Muscle of leg (tissue), 16 donors: ENCODE results near the gene GP5. TPM values are rescaled to one million over a fixed set of nuclear protein-coding genes. Genes with fewer than 3 reads are reported as not detected.

ENCODE experiments used
- DNase-seq: peaks from one replicate; pipeline ENCODE4 v3.0.0; 2013
- H3K27ac ChIP-seq: one replicate; pipeline ENCODE4 v1.5.1; 2013; ENCODE audit warnings: mild to moderate bottlenecking, low read length, control low read depth
- H3K27me3 ChIP-seq: one replicate; pipeline ENCODE4 v1.6.1; 2013; ENCODE audit warnings: low read length; ENCODE audit not compliant: control insufficient read depth, insufficient read depth
- H3K36me3 ChIP-seq: one replicate; pipeline ENCODE4 v1.6.1; 2013; ENCODE audit warnings: low read length; ENCODE audit not compliant: control insufficient read depth, insufficient read depth
- H3K4me1 ChIP-seq: one replicate; pipeline ENCODE4 v1.6.1; 2013; ENCODE audit warnings: low read length; ENCODE audit not compliant: control insufficient read depth, insufficient read depth
- H3K4me3 ChIP-seq: one replicate; pipeline ENCODE4 v1.5.1; 2013; ENCODE audit warnings: low read length, control low read depth
- H3K9me3 ChIP-seq: replicated peaks from 2 replicates; pipeline ENCODE4 v1.6.1; 2013; ENCODE audit warnings: low read depth, low read length; ENCODE audit not compliant: control insufficient read depth
- WGBS: methylation state at CpG from one replicate; pipeline ENCODE4 v1.1.5; 2013; ENCODE audit warnings: missing lambda C conversion rate; ENCODE audit not compliant: insufficient coverage; 5-methylcytosine and 5-hydroxymethylcytosine counted together
- long read RNA-seq, 11 donors: transcript quantifications; one replicate each; lab custom pipeline, GENCODE V29; 2026
- polyA plus RNA-seq, 8 donors: library from polyadenylated mRNA; unstranded; fragments of 120-200 nt; gene quantifications; one replicate each; pipeline versions ENCODE4 v1.2.1 to v1.2.3, GENCODE V29; 2013; ENCODE audit warnings: inconsistent platforms in 1 of 8, low replicate concordance in 1 of 8; ENCODE audit not compliant: insufficient read length in 8 of 8, insufficient read depth in 1 of 8
- total RNA-seq: library from RNA; stranded (reverse); fragments of 120-200 nt; gene quantifications from one replicate; pipeline ENCODE4 v1.2.4, GENCODE V29; 2013

The GP5 gene, protein sequence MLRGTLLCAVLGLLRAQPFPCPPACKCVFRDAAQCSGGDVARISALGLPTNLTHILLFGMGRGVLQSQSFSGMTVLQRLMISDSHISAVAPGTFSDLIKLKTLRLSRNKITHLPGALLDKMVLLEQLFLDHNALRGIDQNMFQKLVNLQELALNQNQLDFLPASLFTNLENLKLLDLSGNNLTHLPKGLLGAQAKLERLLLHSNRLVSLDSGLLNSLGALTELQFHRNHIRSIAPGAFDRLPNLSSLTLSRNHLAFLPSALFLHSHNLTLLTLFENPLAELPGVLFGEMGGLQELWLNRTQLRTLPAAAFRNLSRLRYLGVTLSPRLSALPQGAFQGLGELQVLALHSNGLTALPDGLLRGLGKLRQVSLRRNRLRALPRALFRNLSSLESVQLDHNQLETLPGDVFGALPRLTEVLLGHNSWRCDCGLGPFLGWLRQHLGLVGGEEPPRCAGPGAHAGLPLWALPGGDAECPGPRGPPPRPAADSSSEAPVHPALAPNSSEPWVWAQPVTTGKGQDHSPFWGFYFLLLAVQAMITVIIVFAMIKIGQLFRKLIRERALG
- total RNA-seq (0.35 TPM), polyA plus RNA-seq (under 1 TPM; 0.07 to 0.52 (median 0.24) TPM)
- long read RNA-seq, donor 1 = 0 reads
- long read RNA-seq, donor 2 = 0 reads
- long read RNA-seq, donor 3 = 0 reads
- long read RNA-seq, donor 4 = 0 reads
- long read RNA-seq, donor 5 = 0 reads
- long read RNA-seq, donor 6, partial matches to known transcripts = 0 of 1 reads
- long read RNA-seq, donor 6, other reads (novel, unspliced or antisense) = 0 of 1 reads
- long read RNA-seq, donor 7 = 0 reads
- long read RNA-seq, donor 8, partial matches to known transcripts = 0 of 1 reads
- long read RNA-seq, donor 8, other reads (novel, unspliced or antisense) = 0 of 1 reads
- long read RNA-seq, donor 9 = 0 reads
- long read RNA-seq, donor 10 = 0 reads
- long read RNA-seq, donor 11 = 0 reads

DNA sequence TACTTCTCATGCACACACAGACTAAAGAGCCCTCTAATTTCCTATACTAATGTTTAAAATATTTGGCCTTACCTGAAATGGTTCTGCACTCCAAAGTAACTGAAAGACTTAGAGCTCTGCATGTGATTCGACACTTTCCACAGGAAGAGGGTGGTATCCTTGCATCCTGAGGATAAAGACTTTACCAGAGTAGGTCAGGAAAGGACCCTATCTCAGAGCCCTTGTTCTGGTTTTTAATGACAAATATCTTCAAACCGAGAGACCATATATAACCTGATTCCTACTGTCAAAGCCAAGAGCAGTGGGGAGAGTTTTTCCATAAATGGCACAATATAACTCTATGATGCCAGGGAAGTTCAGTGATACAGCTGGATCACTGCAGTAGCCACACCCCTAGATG, at the start of gene GP5:
GP5 (minus strand) TSS at position 101 of the 400 bp plus-strand sequence. CDS start 984 bp downstream, outside the sequence.
- no CpG with 5 or more reads among the region's 2 CpGs for WGBS
- Histone ChIP-seq H3K27me3 (peaks cover 39% of the 10 kb centered on the region), H3K4me3 (peak within 1 kb of the TSS; percentile 26), H3K36me3 (no peaks in the 10 kb centered on the region), H3K27ac (no peak within 1 kb of the TSS), H3K9me3 (no peaks in the 10 kb centered on the region), H3K4me1 (peaks cover 22% of the 10 kb centered on the region)
- no peak for DNase-seq

DNA sequence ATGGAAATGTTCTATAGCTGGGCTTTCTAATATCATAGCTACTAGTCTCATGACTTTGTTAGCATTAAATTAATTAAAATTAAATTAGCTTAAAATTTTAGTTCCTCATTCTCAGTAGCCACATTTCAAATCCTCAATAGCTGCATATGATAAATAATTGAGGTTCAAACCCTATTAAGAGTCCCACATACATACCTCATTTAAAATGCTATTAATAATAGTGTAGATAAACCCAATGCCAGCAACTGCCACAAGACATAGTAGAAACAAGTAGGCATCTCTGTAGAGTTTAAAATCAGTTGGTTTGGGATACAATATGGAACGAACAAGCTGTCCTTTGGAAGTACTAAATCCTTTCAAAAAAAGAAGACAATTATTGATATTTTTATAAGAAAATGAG, 48.6 kb upstream of the GP5 start:
- Histone ChIP-seq H3K4me3 (no peak overlapping the region), H3K27ac (no peak overlapping the region), H3K36me3 (peaks cover 35% of the 10 kb centered on the region), H3K4me1 (no peaks in the 10 kb centered on the region), H3K27me3 (no peaks in the 10 kb centered on the region), H3K9me3 (no peaks in the 10 kb centered on the region)
- DNase-seq = no peak
- no CpG with 5 or more reads among the region's 1 CpG for WGBS

DNA sequence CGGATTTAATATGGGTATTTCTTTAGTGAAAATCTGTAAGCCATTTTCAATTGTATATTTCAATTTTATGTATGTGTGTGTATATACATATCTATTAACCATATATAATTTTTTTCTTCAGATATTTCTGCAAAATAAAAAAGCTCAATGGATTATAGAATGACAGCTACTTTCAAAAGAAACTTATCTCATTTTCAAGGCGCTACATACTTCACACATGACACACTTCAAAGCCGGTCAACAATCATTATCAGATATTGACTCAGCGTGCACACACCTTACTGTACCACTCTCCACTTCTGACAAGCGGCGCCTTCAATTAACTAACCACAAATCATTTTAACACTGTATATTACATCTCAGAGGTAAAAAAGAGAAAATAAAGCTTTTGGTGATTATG, 48.1 kb upstream of the GP5 start:
- no CpG with 5 or more reads among the region's 6 CpGs for WGBS
- Histone ChIP-seq H3K9me3 (no peaks in the 10 kb centered on the region), H3K36me3 (peaks cover 34% of the 10 kb centered on the region), H3K4me1 (no peaks in the 10 kb centered on the region), H3K27ac (no peak overlapping the region), H3K4me3 (no peak overlapping the region), H3K27me3 (no peaks in the 10 kb centered on the region)
- no peak for DNase-seq

DNA sequence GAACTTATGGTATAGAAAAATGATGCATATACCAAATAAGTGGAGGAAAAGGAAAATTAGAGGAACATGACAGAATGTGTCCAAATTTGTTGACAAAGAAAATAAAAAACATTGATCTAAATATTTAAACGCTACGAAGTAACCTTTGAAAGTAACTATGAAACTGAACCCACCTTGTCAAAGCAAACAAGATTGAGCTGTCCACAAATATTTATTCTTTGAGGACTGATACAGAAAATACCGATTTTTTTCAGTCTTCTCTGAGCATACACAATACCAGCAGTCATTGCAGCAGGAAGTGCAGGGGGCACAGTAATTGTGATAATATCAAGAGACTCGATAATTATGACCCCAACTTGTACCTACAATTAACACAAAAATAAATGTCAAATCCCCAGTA, 47.7 kb upstream of the GP5 start:
- Histone ChIP-seq H3K36me3 (peaks cover 33% of the 10 kb centered on the region), H3K4me3 (no peak overlapping the region), H3K27me3 (no peaks in the 10 kb centered on the region), H3K27ac (no peak overlapping the region), H3K4me1 (no peaks in the 10 kb centered on the region), H3K9me3 (no peaks in the 10 kb centered on the region)
- WGBS = no CpG with 5 or more reads among the region's 4 CpGs
- DNase-seq = no peak

DNA sequence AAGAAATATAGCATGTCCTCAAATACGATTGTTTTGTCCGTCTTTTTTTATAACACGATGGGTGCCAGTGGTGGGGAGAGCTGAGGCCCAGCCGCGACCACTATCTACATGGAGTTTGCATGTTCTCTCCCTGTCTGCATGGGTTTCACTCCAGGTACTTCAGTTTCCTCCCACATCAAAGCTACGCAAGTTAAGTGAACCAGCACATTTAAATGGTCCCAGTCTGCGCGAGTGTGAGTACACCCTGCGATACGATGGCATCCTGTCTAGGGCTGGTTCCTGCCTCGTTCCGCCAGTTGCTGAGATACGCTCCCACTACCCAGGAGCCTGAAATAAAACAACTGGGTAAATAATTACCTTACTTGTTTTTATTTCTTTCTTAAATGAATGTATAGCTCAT, 47.1 kb upstream of the GP5 start:
- Histone ChIP-seq H3K4me1 (no peaks in the 10 kb centered on the region), H3K4me3 (no peak overlapping the region), H3K27me3 (no peaks in the 10 kb centered on the region), H3K36me3 (peaks cover 28% of the 10 kb centered on the region), H3K9me3 (no peaks in the 10 kb centered on the region), H3K27ac (no peak overlapping the region)
- 96% methylated on average over 9 of the region's 13 CpGs for WGBS
- DNase-seq = no peak

DNA sequence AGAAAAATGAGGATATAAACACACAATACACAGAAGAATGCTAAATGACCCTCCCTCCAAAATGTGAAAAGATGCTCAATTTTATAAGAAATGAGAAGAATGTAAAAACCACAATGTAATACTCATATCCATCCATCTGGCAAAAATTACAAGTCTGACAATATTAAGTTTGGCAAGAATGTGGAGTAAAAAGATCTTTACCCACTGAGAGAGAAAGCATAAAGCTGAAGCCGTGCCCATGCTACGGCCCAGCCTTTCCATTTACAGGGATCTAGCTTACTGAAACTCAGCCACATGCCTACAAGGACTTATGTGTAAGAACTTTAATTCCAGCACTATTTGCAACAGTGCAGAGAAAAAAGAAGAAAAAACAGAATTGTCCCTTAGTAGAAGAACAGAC, 44.8 kb upstream of the GP5 start:
- no peak overlapping the region for H3K27ac ChIP-seq
- no peaks in the 10 kb centered on the region for H3K9me3 ChIP-seq
- peaks cover 22% of the 10 kb centered on the region for H3K36me3 ChIP-seq
- H3K27me3 ChIP-seq = no peaks in the 10 kb centered on the region
- H3K4me3 ChIP-seq = no peak overlapping the region
- peak; percentile 43 for DNase-seq
- no CpG with 5 or more reads among the region's 2 CpGs for WGBS
- no peaks in the 10 kb centered on the region for H3K4me1 ChIP-seq

DNA sequence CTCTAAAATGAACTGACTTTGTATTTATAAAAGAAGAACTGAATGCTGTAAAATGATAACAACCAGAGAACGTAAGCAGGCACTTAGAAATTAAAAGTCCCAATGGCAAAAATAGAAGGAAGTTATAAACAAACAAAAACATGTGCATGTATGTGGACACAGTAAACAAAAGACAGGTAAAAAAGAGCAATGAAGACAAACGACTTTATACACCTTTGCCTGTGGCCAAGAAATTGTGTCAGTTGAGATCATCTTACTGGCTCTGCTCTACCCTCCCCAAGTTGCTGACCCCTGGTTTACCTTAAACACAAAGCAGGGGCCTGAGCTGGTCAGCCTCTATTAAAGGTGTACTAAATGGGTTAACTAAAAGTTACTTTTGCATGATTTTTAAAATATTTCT, 41.7 kb upstream of the GP5 start:
- no CpG with 5 or more reads among the region's 2 CpGs for WGBS

DNA sequence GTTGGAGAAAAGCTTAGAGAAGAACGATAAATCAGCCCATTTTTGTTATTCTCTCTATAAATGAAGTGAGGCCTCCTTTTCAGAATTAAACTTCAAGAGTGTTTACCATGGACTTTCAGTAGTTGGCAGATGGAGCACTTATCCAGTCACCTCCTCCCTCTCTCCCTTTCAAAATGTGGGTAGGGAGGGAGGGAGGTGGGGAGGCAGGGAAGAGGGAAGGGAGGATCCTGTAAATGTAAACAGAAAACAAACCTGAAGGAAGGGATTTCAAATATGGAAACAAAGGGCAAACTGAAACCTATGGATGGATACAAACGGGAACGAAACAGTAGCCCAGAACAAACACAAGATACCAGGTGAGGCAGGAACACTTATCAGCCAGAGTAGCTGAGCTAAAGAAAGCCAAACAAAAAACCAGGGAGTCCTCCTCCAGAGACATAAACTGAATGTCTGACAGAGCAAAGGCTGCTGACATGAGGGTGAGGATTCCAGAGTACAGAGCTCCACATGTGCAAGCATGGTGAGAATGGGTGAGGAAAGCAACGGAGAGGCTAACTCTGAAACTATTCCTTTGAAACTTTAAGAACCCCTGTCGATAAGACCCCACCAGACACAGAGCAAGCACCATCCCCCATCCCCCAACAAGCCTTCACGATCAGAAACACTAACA, 41.0 kb upstream of the GP5 start:
- no CpG with 5 or more reads among the region's 6 CpGs for WGBS
- no peaks in the 10 kb centered on the region for H3K27me3 ChIP-seq
- H3K9me3 ChIP-seq = no peaks in the 10 kb centered on the region
- DNase-seq = no peak
- no peak overlapping the region for H3K27ac ChIP-seq
- no peak overlapping the region for H3K4me3 ChIP-seq
- peaks cover 25% of the 10 kb centered on the region for H3K36me3 ChIP-seq
- H3K4me1 ChIP-seq = no peaks in the 10 kb centered on the region

More for the DNA sequence above, 41.7 kb upstream of the GP5 start:
- peaks cover 22% of the 10 kb centered on the region for H3K36me3 ChIP-seq
- no peak overlapping the region for H3K4me3 ChIP-seq
- DNase-seq = no peak
- no peaks in the 10 kb centered on the region for H3K27me3 ChIP-seq
- no peaks in the 10 kb centered on the region for H3K9me3 ChIP-seq
- no peak overlapping the region for H3K27ac ChIP-seq
- no peaks in the 10 kb centered on the region for H3K4me1 ChIP-seq

DNA sequence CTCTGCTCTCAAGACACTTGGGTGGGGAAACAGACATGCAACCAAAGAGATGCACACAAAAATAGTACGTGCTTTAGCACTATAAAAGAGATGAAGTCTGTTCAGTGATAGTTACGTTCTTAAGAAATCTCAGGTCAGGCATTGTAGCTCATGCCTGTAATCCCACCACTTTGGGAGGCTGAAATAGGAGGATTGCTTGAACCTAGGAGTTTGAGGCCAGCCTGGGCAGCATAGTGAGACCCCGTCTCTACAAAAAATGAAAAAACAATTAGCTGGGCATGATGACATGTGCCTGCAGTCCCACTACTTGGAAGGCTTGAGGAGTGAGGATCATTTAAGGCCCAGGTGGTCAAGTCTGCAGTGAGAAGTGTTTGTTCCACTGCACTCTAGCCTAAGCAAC, 35.4 kb upstream of the GP5 start:
- Histone ChIP-seq H3K9me3 (no peaks in the 10 kb centered on the region), H3K27ac (no peak overlapping the region), H3K4me1 (no peaks in the 10 kb centered on the region), H3K36me3 (peaks cover 20% of the 10 kb centered on the region), H3K4me3 (no peak overlapping the region), H3K27me3 (no peaks in the 10 kb centered on the region)
- no peak for DNase-seq
- 100% methylated on average over 3 of the region's 3 CpGs for WGBS

DNA sequence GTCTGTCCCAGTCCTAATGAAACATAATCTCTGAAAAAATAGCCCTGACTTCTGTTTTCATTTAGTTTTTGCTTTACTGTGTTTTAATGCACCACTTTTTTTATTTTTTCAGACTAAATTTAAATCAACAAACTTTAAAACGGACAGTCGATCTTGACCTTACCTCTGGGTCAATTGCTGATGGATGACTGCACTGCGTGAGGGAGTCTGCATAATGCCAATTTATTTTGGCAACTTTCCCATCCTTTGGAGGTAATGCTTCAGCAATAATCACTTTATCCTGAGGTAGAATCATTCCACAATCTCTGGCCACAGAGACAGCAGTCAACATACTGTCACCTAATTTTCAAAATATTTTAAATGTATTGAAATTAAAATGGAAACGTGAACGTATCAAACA, 32.5 kb upstream of the GP5 start:
- DNase-seq = no peak
- Histone ChIP-seq H3K9me3 (no peaks in the 10 kb centered on the region), H3K27ac (no peak overlapping the region), H3K36me3 (peaks cover 19% of the 10 kb centered on the region), H3K27me3 (no peaks in the 10 kb centered on the region), H3K4me1 (no peaks in the 10 kb centered on the region), H3K4me3 (no peak overlapping the region)
- 93% methylated on average over 3 of the region's 5 CpGs for WGBS
